Stomach smooth muscle (tissue), 2 donors: ENCODE results near the gene KIF26B.

Experiments used
- H3K27ac ChIP-seq: one replicate; pipeline ENCODE4 v1.7.0; 2013; ENCODE audit warnings: mild to moderate bottlenecking, low read length, inconsistent platforms
- H3K27me3 ChIP-seq, 2 donors: one replicate each; pipeline ENCODE4 v1.7.0; 2013; ENCODE audit warnings: low read length in 2 of 2; ENCODE audit not compliant: insufficient read depth in 2 of 2, control insufficient read depth in 1 of 2
- H3K36me3 ChIP-seq, 2 donors: one replicate each; pipeline ENCODE4 v1.7.0; 2013; ENCODE audit warnings: low read length in 2 of 2; ENCODE audit not compliant: control insufficient read depth in 2 of 2, insufficient read depth in 2 of 2
- H3K4me1 ChIP-seq: one replicate; pipeline ENCODE4 v1.7.0; 2013; ENCODE audit warnings: low read length; ENCODE audit not compliant: control insufficient read depth, insufficient read depth
- H3K4me3 ChIP-seq, 2 donors: one replicate each; pipeline ENCODE4 v1.7.0; 2013; ENCODE audit warnings: low read length in 2 of 2
- H3K9ac ChIP-seq, 2 donors: one replicate each; pipeline ENCODE4 v1.7.0; 2013; ENCODE audit warnings: low read length in 2 of 2, mild to moderate bottlenecking in 1 of 2
- H3K9me3 ChIP-seq, 2 donors: one replicate each; pipeline ENCODE4 v1.7.0; 2013; ENCODE audit warnings: low read length in 2 of 2; ENCODE audit not compliant: control insufficient read depth in 2 of 2
- donor health status: healthy.
- donor health status: Pancreatic carcinoma.

KIF26B gene

GRCh38 chr1:245605480-245606156 lies 450.8 kb downstream of the KIF26B start:
- Histone ChIP-seq H3K4me3 (peak overlapping the region; percentile 55 to 62), H3K27ac (no peak overlapping the region), H3K27me3 (no peaks in the 10 kb centered on the region)

GRCh38 chr1:245606157-245606725 lies 451.5 kb downstream of the KIF26B start:
- Histone ChIP-seq H3K4me1 (peaks cover 15% of the 10 kb centered on the region), H3K27me3 (no peaks in the 10 kb centered on the region), H3K36me3 (no peaks in the 10 kb centered on the region), H3K9ac (peak overlapping the region in 1 of 2 donors; percentile 37), H3K9me3 (no peaks in the 10 kb centered on the region), H3K4me3 (peak overlapping the region; percentile 55 to 62), H3K27ac (no peak overlapping the region)

More at GRCh38 chr1:245605480-245606156, 450.8 kb downstream of the KIF26B start:
- Histone ChIP-seq H3K9me3 (no peaks in the 10 kb centered on the region), H3K9ac (peak overlapping the region in 1 of 2 donors; percentile 37), H3K4me1 (peaks cover 15% of the 10 kb centered on the region), H3K36me3 (no peaks in the 10 kb centered on the region)

- no peak overlapping the region for H3K9ac ChIP-seq
- H3K4me3 ChIP-seq, result no peak overlapping the region
- H3K27me3 ChIP-seq, result no peaks in the 10 kb centered on the region
- no peak overlapping the region for H3K27ac ChIP-seq
- no peaks in the 10 kb centered on the region for H3K36me3 ChIP-seq
- H3K9me3 ChIP-seq, result no peaks in the 10 kb centered on the region
- peaks cover 15% of the 10 kb centered on the region for H3K4me1 ChIP-seq
These were observed 453.5 kb downstream of the KIF26B start for GRCh38 chr1:245608271-245608670.

GRCh38 chr1:245609354-245610150 lies 454.8 kb downstream of the KIF26B start:
- H3K4me3 ChIP-seq, result no peak overlapping the region
- H3K27ac ChIP-seq, result no peak overlapping the region
- no peak overlapping the region for H3K9ac ChIP-seq
- no peaks in the 10 kb centered on the region for H3K27me3 ChIP-seq
- H3K9me3 ChIP-seq, result no peaks in the 10 kb centered on the region
- H3K36me3 ChIP-seq, result no peaks in the 10 kb centered on the region
- H3K4me1 ChIP-seq, result peaks cover 15% of the 10 kb centered on the region

- H3K27me3 ChIP-seq, result no peaks in the 10 kb centered on the region
- H3K4me3 ChIP-seq, result no peak overlapping the region
- no peak overlapping the region for H3K27ac ChIP-seq
- H3K9me3 ChIP-seq, result no peaks in the 10 kb centered on the region
- H3K9ac ChIP-seq, result no peak overlapping the region
- peaks cover under 1% of the 10 kb centered on the region for H3K4me1 ChIP-seq
- no peaks in the 10 kb centered on the region for H3K36me3 ChIP-seq
These were observed 456.5 kb downstream of the KIF26B start for GRCh38 chr1:245611251-245611650.

GRCh38 chr1:245614476-245614875 lies 459.7 kb downstream of the KIF26B start:
- Histone ChIP-seq H3K9me3 (no peaks in the 10 kb centered on the region), H3K4me3 (no peak overlapping the region), H3K9ac (no peak overlapping the region), H3K4me1 (no peaks in the 10 kb centered on the region), H3K36me3 (no peaks in the 10 kb centered on the region), H3K27ac (no peak overlapping the region), H3K27me3 (no peaks in the 10 kb centered on the region)

- H3K4me1 ChIP-seq, result no peaks in the 10 kb centered on the region
- no peaks in the 10 kb centered on the region for H3K36me3 ChIP-seq
- H3K9ac ChIP-seq, result no peak overlapping the region
- no peaks in the 10 kb centered on the region for H3K9me3 ChIP-seq
- H3K4me3 ChIP-seq, result peak overlapping the region in 1 of 2 donors; percentile 15
- no peak overlapping the region for H3K27ac ChIP-seq
- no peaks in the 10 kb centered on the region for H3K27me3 ChIP-seq
These were observed 460.2 kb downstream of the KIF26B start for GRCh38 chr1:245615001-245615400.

- Histone ChIP-seq H3K4me1 (no peaks in the 10 kb centered on the region), H3K27ac (no peak overlapping the region), H3K4me3 (no peak overlapping the region), H3K9ac (no peak overlapping the region), H3K9me3 (no peaks in the 10 kb centered on the region), H3K27me3 (no peaks in the 10 kb centered on the region), H3K36me3 (no peaks in the 10 kb centered on the region)
These were observed 466.8 kb downstream of the KIF26B start for GRCh38 chr1:245621589-245621988.

- H3K9me3 ChIP-seq, result no peaks in the 10 kb centered on the region
- H3K4me3 ChIP-seq, result no peak overlapping the region
- H3K36me3 ChIP-seq, result no peaks in the 10 kb centered on the region
- no peak overlapping the region for H3K9ac ChIP-seq
- H3K27me3 ChIP-seq, result no peaks in the 10 kb centered on the region
- H3K27ac ChIP-seq, result no peak overlapping the region
- no peaks in the 10 kb centered on the region for H3K4me1 ChIP-seq
These were observed 467.7 kb downstream of the KIF26B start for GRCh38 chr1:245622332-245623014.

- Histone ChIP-seq H3K9me3 (peaks cover 2 to 15% of the 10 kb centered on the region in 2 donors), H3K27me3 (no peaks in the 10 kb centered on the region), H3K9ac (no peak overlapping the region), H3K36me3 (no peaks in the 10 kb centered on the region), H3K4me1 (no peaks in the 10 kb centered on the region), H3K27ac (no peak overlapping the region), H3K4me3 (no peak overlapping the region)
These were observed 486.6 kb downstream of the KIF26B start for GRCh38 chr1:245641384-245641783.
